ENCODE measurements around the gene NREP.

NREP gene, protein sequence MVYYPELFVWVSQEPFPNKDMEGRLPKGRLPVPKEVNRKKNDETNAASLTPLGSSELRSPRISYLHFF

DNA sequence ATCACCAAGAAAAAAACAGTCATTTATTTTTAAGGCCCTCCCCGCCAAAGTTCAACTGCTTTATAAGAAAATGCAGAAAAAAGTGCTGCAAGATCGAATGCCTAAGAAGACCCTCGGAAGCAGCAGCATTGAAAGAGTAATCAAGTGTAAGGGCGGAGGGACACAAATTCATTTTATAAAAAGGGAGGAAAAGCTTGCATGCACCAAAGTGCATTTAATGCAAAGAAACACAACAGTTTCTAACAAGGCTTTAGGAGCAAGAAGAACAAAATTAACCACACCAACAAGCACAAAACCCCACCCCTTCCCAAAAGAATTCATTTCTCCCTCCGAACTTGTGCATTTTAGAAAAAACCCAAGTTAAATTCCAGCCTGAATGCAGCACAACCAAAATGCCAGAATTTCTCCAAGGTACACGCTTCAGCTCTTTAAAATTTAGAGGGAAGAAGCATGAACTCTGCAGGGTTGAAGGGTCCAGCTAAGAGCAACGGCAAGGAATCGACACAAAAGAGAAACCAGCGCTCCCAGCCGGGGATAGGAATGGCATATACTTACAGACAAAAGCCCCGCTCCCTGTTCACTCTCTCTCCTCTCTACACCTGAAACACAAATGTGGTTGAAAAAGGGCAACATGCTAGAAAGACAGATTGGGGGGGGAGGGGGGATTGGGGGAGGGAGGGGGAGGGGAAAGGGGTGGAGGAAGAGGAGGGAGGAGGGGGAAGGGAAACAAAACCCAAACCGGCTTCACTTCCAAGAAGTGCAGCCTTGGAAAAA lies at the start of gene NREP:
NREP (minus strand) TSS at position 614 of the 774 bp plus-strand sequence. CDS start 1,422 bp downstream, outside the sequence.
- peak; percentile 49 for DNase-seq

DNA sequence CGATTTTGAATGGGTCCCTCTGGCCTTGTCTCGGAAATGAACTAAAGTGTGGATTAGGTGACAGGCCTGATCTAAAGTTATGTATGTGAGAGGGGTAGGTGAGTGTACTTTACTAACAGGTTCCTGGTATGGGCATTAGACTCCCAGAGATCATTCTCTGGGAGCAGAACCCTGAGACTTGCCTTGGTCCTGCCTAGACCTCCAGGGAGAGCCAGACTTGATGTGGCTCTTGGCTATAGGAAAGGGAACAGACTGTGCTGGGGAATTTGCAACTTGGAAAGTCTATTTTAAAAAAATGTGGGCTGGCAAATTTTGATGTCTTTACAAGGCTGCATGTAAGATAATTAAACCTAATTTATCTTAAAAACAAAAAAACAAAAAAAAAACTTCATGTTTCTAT lies 49.8 kb upstream of the NREP start:
- no peak for DNase-seq

DNA sequence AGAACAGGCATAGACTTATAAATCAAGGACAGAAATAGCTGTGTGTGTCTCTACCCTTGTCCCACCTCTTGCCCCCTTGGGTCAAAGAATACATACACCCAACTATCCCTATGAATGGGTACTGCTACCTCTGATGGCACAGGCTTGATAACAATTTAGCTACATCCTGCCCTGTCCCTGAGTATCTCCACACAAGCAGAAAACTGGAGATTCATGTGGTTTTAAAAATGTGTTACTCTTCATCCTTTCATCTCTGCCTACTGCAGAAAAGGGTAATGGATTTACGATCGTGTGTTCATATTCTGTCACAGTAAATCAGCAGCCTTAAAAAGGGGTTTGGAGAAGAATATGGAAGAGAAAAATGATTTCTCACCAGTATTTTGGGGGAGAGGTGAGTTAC lies 49.2 kb upstream of the NREP start:
- no peak for DNase-seq

DNA sequence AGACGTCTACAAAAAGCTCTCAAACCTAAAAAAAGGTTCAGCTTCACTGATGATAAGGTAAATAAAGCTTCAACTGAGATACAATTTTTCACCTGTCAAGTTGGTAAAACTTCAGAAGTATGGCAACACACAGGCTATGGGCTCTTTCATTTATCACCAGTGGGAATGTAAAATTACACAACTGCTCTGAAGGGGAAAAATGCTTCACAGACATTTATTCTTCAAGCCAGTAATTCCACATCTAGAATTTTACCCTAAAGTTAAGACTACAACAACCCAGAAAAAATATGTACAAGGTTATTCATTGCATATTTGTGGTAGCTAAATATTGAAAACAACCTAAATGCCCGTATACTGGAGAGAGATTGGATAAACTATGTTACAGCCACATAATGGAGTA lies 48.1 kb upstream of the NREP start:
- DNase-seq, result no peak

DNA sequence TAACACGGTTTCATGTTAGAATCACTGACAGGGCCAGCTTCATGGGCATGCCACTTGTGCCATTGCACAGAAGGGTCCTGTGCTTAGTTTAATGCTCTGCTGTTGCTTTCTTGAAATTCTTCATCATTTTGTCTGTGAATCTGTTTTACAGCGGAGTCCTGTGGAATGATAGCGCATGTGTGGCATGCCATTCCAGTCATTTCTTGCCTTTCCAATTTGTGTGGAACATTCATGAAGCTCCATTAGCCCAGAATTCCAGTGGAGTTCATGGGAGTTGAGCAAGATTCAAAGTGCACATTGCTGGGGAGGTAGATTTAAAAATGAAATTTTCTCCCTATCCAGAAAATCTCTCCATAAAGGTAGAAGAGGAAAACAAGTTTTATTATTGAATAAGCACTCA lies 43.4 kb upstream of the NREP start:
- DNase-seq, result no peak

DNA sequence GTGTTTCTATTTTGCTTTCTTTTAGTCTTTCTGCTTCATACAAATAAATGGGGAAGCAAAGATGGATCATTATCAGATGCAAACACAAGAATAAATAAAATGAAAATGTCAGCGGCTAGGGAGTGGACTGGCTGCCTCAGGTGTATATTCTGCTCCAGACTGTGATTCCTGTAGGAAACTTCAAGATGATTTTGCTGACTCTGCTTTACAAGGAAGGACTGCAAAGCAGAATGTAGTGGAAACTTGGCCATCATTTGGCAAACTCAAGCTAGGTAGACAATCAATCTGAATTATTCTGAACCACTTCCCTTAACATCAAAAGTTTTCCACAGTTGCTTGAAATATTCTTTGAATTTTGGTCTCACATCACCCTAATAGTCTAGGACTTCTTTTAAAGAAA lies 38.1 kb upstream of the NREP start:
- DNase-seq, result no peak

DNA sequence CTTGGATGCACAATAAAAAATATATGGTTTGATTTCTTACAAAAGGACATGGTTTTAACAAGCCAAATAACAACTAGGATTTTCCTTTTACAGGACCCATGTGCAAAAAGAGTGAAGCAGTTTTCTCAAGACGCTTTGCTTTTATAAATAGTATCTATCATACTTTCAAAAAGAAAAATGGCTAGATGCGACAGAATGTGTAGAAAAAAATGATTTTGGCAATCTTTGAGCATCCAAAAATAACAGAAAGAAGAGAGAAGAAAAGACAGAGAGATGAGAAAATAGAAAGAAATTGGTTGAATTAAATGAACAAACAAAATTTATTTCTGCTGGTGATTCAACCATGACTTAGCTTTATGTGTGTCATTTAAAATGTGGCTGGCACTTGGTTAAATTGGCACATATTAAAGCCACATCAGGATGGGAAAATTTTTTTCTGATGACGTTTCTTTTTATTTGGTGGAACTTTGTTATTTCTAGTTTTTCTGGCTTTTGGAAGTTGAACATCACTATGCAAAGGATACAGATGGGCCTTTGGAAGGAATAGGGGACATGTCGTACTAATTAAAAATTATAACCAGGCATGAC lies 35.6 kb upstream of the NREP start:
- no peak for DNase-seq

- DNase-seq, result no peak
These were observed 33.3 kb upstream of the NREP start for GRCh38 chr5:111790295-111790694.

DNA sequence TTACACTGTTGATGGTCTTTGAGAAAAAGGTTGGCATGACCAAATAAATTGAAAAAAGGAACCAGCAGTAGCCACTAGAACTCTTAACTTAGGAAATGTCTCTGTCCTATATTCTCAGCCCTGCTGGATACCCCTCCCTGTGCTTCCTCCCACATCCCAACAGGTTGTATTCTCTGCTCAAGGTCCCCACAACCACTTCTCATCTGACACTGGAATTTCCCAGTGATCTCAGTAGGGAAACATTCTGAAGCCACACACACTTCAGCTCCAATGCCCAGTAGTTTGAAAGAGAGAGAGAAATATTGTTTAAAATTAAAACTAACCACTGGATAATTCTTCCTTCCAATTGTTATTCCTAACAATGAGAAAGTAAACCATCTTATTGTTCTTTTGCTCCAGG lies 30.0 kb upstream of the NREP start:
- DNase-seq, result no peak

- DNase-seq, result no peak
These were observed 27.6 kb upstream of the NREP start for GRCh38 chr5:111784491-111785181.

DNA sequence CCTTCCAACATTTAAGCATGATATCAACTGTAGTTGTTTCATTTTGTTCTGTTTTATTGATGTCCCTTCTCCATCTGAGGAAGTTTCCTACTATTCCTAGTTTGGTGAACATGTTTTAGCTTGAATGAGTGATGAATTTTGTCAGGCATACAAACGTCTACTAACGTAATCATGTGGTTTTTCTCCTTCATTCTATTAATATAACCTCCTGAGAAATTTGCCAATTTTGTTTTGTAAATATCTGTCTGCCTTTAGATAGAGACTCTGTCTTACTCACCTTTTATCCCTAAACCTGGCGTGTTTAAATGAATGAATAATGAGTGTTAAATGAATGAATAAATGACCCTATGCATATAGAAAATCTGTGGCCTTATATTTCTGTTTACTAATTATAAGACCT lies 26.5 kb upstream of the NREP start:
- DNase-seq, result no peak

DNA sequence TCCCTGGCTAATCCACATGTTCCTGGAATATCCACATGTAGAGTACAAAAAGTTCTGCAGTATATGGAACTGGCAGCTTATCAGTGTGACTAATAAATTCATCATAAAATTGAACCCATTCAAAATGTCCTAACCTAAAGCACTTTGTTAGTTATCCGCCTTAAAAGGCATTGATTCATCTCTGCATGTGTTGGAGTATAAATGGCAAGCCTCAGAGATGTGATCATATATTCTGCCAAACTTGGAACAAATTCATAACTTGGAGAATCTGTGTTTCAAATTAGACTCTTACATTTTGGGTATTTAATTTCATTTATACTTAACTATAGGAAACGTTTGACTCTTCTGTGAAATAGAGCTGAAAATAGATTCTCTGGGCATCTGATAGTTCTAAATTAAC lies 25.2 kb upstream of the NREP start:
- DNase-seq, result no peak

DNA sequence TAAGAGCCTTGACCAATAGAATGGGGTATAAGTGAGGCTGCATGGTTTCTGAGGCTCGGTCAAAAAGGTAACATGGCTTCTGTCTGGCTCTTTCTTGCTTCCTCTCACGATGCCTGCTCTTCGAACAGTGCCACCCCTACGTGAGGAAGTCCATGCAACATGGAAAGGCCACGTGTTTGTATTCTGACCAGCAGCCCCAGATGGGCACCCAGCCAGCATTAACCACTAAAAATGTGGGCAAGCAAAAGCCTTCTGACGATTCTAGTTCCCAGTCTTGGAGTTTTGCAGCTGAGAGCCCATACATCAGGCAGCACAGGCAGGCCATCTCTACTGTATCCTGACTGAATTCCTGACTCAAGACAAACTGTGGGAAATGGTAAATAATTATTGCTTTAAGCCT lies 24.2 kb upstream of the NREP start:
- peak; percentile 47 for DNase-seq

DNA sequence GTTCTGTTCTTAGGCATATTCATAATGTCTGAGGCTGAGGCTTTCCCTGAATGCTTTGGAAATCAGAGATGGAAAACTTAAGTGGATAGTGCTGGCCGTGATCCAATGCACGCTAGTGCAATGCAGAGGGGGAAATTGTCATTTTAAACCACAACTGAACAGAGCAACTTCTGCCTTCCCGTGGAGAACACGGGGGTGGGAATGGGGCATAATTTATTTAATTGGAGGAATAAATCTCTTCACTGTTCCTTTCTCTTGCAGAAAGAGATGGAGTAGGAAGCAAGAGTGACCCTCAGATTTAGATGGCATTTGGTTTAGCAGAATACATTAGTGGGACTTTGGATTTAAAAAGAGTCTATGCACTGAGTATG lies 22.9 kb upstream of the NREP start:
- peak; percentile 23 for DNase-seq

- no peak for DNase-seq
These were observed 22.4 kb upstream of the NREP start for GRCh38 chr5:111779260-111779921.

- DNase-seq, result peak; percentile 72
These were observed 20.2 kb upstream of the NREP start for GRCh38 chr5:111776913-111777781.

- peak; percentile 79 for DNase-seq
These were observed 18.2 kb upstream of the NREP start for GRCh38 chr5:111775224-111775623.

DNA sequence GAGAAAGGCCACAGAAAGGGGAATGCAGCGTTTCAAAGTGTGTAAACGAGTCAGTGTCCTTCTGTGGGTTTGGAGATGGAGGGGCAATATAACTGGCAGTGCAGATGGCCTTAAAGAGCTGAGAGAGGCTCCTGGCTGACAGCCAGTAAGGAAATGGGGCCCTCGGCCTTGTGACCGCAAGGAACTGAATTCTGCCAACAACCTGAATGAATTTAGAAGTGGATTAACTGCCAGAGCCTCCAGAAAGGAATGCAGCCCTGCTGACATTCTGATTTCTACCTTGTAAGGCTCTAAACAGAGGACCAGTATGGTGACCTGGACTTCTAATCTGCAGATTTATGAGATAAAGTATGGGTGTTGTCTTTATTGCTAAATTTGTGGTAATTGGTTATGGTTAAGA lies 17.5 kb upstream of the NREP start:
- DNase-seq, result peak; percentile 26

DNA sequence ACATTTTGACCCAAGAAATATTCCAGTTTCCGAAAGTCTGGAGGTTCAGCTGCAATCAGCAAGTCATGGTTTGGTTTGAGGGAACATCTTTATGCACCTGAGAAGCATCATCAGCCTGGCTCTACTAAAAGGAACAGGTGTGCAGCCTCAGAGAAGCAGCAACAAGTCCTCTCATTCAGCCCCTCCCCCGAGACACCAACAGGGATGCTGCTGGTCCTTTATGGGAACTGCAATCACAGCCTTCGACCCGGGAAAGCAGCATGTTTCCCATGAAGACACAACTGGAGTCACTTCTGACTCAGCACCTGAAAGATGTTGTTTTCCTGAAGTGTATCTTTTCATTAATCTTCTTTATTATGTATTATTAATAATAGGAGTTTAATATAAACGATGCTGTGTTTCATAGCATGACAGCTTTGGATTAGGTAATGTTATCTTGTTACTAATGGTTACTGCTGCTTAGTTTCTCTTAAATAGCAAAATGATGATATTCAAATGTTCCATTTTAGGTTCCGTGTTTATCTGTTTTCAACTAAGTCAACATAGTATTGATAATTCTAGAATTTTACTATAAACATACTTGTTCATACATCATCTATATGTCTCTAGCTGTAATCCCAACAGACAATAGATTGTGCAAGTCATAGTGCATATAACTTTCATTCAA lies 15.6 kb upstream of the NREP start:
- DNase-seq, result peak; percentile 3

- no peak for DNase-seq
These were observed 12.5 kb upstream of the NREP start for GRCh38 chr5:111769541-111769940.

GRCh38 chr5:111765613-111766571 lies 8.9 kb upstream of the NREP start:
- DNase-seq, result peak; percentile 67

Data from inflammatory macrophage treated with lipopolysaccharide for 4 hours (primary cell).